ENCODE results near the gene ZNF385D.

The ZNF385D gene

DNA sequence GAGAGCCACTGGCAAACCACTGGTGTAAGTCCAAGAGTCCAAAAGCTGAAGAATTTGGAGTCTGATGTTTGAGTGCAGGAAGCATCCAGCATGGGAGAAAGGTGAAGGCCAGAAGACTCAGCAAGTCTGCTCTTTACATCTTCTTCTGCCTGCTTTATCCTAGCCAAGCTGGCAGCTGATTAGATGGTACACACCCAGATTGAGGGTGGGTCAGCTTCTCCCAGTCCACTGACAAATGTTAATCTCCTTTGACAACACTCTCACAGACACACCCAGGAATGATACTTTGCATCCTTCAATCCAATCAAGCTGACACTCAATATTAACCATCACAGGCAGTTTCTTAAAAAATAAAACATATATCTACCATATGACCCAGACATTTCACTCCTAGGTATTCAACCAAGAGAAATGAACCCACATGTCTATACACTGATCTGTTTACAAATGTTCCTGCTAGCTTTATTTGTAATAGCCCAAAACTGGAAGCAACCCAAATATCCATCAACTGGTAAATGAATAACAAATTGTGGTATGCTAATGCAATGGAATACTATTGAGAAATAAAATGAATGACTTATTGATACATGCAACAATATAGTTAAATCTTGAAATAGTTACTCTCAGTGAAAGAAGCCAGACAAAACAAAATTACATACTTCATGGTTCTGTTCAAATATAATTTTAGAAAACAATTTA, 373.8 kb downstream of the ZNF385D start:
- no peak for DNase-seq (ENCODE audit: low read depth)

DNA sequence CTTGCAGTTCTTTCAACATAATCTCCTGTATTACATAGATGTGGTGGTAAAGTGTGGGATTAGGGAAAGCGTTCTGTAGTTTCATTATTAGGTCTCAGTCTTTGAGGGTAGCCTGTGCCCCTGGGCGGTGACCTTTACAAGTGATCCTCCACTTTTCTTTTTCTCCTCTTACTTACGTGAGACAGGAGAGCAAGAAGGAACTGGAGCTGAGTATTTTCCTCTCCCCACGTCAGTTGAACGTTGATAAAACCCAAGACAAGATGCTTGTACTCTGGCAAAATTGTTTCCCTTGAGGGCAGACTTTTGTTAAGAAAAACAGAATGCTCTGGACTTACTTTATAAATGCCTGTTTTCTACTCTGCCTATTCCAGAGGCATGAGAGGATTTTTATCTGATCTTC, 378.7 kb downstream of the ZNF385D start:
- no peak for DNase-seq (ENCODE audit: low read depth)

Measured in ELR (cell line).